ENCODE measurements around the gene BDH2. TPM values are rescaled to one million over a fixed set of nuclear protein-coding genes. Genes with fewer than 3 reads are reported as not detected.

Gene BDH2
- total and polyA plus RNA-seq, 2 donors (not counting 3 experiments of a cell fraction or from before 2014, with no cell fraction given) = 29.4 to 40.9 TPM

DNA sequence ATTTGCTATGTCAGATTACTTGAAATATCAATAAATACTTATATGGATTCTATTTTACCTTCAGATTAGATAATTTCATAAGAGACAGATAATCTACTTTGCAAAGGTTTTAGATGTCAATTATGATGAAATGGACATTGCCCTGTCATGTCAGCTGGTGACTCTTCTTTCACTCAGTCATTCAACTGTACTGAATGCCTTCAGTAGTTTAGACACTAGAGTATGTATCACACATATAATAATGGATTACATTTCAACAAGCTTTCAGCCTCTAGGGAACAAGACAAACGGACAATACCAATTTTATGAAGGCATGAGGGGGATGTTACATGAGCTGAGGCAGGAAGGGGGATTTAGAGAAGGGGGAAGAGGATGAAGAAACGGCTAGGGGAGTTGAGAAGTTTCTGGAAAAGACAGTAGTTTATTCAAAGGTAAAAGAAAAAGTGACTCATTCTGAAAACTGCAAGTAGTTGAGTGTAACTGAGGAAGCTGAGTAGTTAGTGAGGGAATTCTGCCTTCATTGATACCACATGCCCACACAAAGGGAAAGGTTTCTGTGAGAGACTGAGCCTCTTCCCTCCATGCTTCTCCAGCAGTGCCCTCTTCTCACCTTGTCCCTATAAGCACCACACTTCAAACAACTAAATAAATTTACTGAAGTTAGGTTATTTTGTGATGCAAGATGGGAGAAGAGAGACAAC is 48.7 kb downstream of the BDH2 start:
- no peaks in the 10 kb centered on the region for H3K9me1 ChIP-seq (replicated peaks; ENCODE audit: control insufficient read depth, extremely low read depth, insufficient read depth, low read length)
- no peak overlapping the region for H3K4me2 ChIP-seq (ENCODE audit: insufficient read depth, low read length)
- no peak overlapping the region for H2AFZ ChIP-seq (ENCODE audit: low read depth, low read length)
- dilution Hi-C loops (cut with MboI; ENCODE audit: extremely low pct_ligation_motif_present, low sequenced_read_pairs) = no loop called here
- H3K79me2 ChIP-seq (ENCODE audit: control insufficient read depth, insufficient read depth, low read length) = no peaks in the 10 kb centered on the region
- no peaks in the 10 kb centered on the region for H3K27me3 ChIP-seq (ENCODE audit: control insufficient read depth in 2 of 2, insufficient read depth in 2 of 2, low read length in 2 of 2)
- H3K36me3 ChIP-seq (ENCODE audit: control insufficient read depth in 2 of 2, extremely low read depth in 1 of 2, insufficient read depth in 2 of 2, low read length in 2 of 2) = peaks cover 0 to 3% of the 10 kb centered on the region in 2 experiments
- H4K20me1 ChIP-seq (replicated peaks; ENCODE audit: control insufficient read depth, extremely low read depth, insufficient read depth, low read length) = no peaks in the 10 kb centered on the region
- H3K4me3 ChIP-seq (replicated peaks in 1 of 3; ENCODE audit: insufficient read depth in 1 of 3, low read depth in 1 of 3, low read length in 3 of 3) = no peak overlapping the region
- no peak overlapping the region for H3K27ac ChIP-seq (ENCODE audit: insufficient read depth, low read depth, low read length)
- no peak overlapping the region for H3K9ac ChIP-seq (replicated peaks; ENCODE audit: extremely low read depth, insufficient read depth, low read length)
- no TSS peak for BruUV-seq (replicated peaks)
- ChIA-PET POLR2A (no interaction called here), CTCF (interaction anchor here (1.4 to 2.5 kb wide), 2 partner anchors 19 to 49 kb away, joined by 4 to 8 read pairs; partner anchors contain the start of gene BDH2)
- no peak for FAIRE-seq
- H3K4me1 ChIP-seq (ENCODE audit: control insufficient read depth, extremely low read depth, insufficient read depth, low read length) = no peaks in the 10 kb centered on the region
- intact Hi-C loops (cut with micrococcal nuclease) = no loop called here
- TF ChIP-seq, protein P1, sequence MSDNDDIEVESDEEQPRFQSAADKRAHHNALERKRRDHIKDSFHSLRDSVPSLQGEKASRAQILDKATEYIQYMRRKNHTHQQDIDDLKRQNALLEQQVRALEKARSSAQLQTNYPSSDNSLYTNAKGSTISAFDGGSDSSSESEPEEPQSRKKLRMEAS (IDR thresholded peaks at IDR 0.05; ENCODE audit: insufficient read depth, insufficient read length) = no peak
- TF ChIP-seq POLR2A (IDR thresholded peaks at IDR 0.05; ENCODE audit: low read depth, low read length) (no peak), JUN (IDR thresholded peaks at IDR 0.05; ENCODE audit: borderline replicate concordance, insufficient read depth, insufficient read length, low read depth) (no peak), POLR2AphosphoS5 (IDR thresholded peaks at IDR 0.05; ENCODE audit: insufficient read depth, low read depth, low read length) (no peak), EZH2 (IDR thresholded peaks at IDR 0.05; ENCODE audit: borderline replicate concordance, low read depth, low read length, severe bottlenecking) (no peak), GATA2 (IDR thresholded peaks at IDR 0.05; ENCODE audit: insufficient read depth, insufficient read length, low read depth, low read length) (no peak), MYC (IDR thresholded peaks at IDR 0.05; ENCODE audit: low read depth, low read length) (no peak), FOS (IDR thresholded peaks at IDR 0.05; ENCODE audit: borderline replicate concordance, insufficient read depth, low read length) (no peak)
- TF ChIP-seq, protein P2, sequence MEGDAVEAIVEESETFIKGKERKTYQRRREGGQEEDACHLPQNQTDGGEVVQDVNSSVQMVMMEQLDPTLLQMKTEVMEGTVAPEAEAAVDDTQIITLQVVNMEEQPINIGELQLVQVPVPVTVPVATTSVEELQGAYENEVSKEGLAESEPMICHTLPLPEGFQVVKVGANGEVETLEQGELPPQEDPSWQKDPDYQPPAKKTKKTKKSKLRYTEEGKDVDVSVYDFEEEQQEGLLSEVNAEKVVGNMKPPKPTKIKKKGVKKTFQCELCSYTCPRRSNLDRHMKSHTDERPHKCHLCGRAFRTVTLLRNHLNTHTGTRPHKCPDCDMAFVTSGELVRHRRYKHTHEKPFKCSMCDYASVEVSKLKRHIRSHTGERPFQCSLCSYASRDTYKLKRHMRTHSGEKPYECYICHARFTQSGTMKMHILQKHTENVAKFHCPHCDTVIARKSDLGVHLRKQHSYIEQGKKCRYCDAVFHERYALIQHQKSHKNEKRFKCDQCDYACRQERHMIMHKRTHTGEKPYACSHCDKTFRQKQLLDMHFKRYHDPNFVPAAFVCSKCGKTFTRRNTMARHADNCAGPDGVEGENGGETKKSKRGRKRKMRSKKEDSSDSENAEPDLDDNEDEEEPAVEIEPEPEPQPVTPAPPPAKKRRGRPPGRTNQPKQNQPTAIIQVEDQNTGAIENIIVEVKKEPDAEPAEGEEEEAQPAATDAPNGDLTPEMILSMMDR (IDR thresholded peaks at IDR 0.05; ENCODE audit: extremely low read depth in 1 of 2, insufficient read depth in 1 of 2, low read depth in 1 of 2, low read length in 2 of 2) = no peak
- no peak for DNase-seq (ENCODE audit: low read depth, low spot score)
- H3K9me3 ChIP-seq (replicated peaks; ENCODE audit: control insufficient read depth, insufficient read depth, low read length) = no peaks in the 10 kb centered on the region
